Muscle layer of colon (tissue), 2 donors: Measurements from ENCODE around the gene CPB2.

Experiments used
- H3K27ac ChIP-seq: one replicate; pipeline ENCODE4 v1.7.0; 2013; ENCODE audit warnings: low read depth, mild to moderate bottlenecking, low read length, moderate library complexity
- H3K27me3 ChIP-seq, 2 donors: one replicate each; pipeline ENCODE4 v1.7.0; 2013; ENCODE audit warnings: low read length in 2 of 2, mild to moderate bottlenecking in 2 of 2; ENCODE audit not compliant: insufficient read depth in 2 of 2, control insufficient read depth in 1 of 2
- H3K36me3 ChIP-seq: one replicate; pipeline ENCODE4 v1.7.0; 2013; ENCODE audit warnings: mild to moderate bottlenecking, low read length; ENCODE audit not compliant: insufficient read depth
- H3K4me1 ChIP-seq: one replicate; pipeline ENCODE4 v1.7.0; 2013; ENCODE audit warnings: mild to moderate bottlenecking, low read length; ENCODE audit not compliant: insufficient read depth
- H3K4me3 ChIP-seq, 2 donors: one replicate each; pipeline ENCODE4 v1.7.0; 2013; ENCODE audit warnings: low read length in 2 of 2, low read depth in 1 of 2, mild to moderate bottlenecking in 1 of 2, moderate library complexity in 1 of 2
- H3K9ac ChIP-seq: one replicate; pipeline ENCODE4 v1.7.0; 2013; ENCODE audit warnings: low read length
- H3K9me3 ChIP-seq: one replicate; pipeline ENCODE4 v1.7.0; 2013; ENCODE audit warnings: mild to moderate bottlenecking, low read length
- donor health status: abdominal sarcoma.
- donor health status: Adenocarcinoma of cecum.

The CPB2 gene

GRCh38 chr13:46006688-46007452 lies 98.0 kb downstream of the CPB2 start:
- Histone ChIP-seq H3K27ac (no peak overlapping the region), H3K4me3 (no peak overlapping the region), H3K9ac (no peak overlapping the region), H3K27me3 (no peaks in the 10 kb centered on the region), H3K4me1 (no peaks in the 10 kb centered on the region), H3K9me3 (no peaks in the 10 kb centered on the region), H3K36me3 (peaks cover 34% of the 10 kb centered on the region)

DNA sequence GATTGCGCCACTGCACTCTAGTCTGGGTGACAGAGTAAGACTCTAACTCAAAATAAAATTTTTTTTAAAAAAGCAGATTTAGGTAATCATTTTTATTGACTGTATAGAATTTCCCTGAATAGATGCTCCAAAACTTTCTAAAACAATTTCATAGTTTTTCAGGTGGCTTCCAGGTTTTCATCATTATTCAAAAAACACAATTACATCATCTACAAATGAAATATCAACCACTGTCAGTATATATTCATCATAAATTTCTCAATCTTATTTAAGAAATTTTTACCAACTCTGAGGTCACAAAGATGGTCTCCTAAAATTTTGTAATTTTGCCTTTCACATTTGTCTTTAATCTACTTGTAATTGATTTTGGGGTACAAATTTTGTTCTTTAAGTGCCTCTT lies 100.3 kb downstream of the CPB2 start:
- Histone ChIP-seq H3K4me1 (no peaks in the 10 kb centered on the region), H3K36me3 (peaks cover 47% of the 10 kb centered on the region), H3K9ac (no peak overlapping the region), H3K4me3 (no peak overlapping the region), H3K9me3 (no peaks in the 10 kb centered on the region), H3K27me3 (no peaks in the 10 kb centered on the region), H3K27ac (no peak overlapping the region)
